Vagina (tissue), 2 donors: Measurements from ENCODE around the gene COL10A1.

ENCODE experiments used
- CTCF ChIP-seq, 3 experiments: fragments of 450-650 bp in 2 of 3; fragments of 200-600 bp in 1 of 3; sonication (generic) in 1 of 3; IDR thresholded peaks; one replicate each; pipeline ENCODE4 v1.5.1; 2017 to 2019; ENCODE audit warnings: antibody characterized with exemption in 3 of 3, mild to moderate bottlenecking in 2 of 3, moderate library complexity in 2 of 3
- POLR2A ChIP-seq, 2 donors: fragments of 450-650 bp; IDR thresholded peaks; one replicate each; pipeline ENCODE4 v1.6.1; 2017; ENCODE audit warnings: antibody characterized with exemption in 2 of 2, mild to moderate bottlenecking in 2 of 2, moderate library complexity in 2 of 2

- TF ChIP-seq CTCF (IDR thresholded peaks at IDR 0.05), result no peak
- TF ChIP-seq POLR2A (IDR thresholded peaks at IDR 0.05), result no peak
These were observed at the start of gene COL10A1 for GRCh38 chr6:116126032-116126431.
